ENCODE results near the gene AMBRA1.

DNA sequence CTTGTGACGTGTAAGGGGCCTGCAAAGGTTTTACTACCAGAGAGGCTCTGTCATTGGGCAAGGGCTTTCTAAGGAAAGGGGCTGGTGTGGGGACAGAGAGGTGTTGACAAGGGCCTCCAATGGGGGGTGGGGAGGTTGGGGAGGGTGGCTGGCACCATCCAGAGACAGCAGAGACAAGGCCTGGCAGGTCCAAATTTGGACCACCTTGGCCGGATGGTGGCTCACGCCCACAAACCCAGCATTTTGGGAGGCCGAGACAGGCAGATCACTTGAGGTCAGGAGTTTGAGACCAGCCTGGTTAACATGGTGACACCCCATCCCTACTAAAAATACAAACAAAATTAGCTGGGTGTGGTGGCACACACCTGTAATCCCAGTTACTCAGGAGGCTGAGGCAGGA lies 200.1 kb downstream of the AMBRA1 start:
- no peak for TF ChIP-seq EP300 (IDR thresholded peaks at IDR 0.05; ENCODE audit: low read depth)
- TF ChIP-seq, protein P1, sequence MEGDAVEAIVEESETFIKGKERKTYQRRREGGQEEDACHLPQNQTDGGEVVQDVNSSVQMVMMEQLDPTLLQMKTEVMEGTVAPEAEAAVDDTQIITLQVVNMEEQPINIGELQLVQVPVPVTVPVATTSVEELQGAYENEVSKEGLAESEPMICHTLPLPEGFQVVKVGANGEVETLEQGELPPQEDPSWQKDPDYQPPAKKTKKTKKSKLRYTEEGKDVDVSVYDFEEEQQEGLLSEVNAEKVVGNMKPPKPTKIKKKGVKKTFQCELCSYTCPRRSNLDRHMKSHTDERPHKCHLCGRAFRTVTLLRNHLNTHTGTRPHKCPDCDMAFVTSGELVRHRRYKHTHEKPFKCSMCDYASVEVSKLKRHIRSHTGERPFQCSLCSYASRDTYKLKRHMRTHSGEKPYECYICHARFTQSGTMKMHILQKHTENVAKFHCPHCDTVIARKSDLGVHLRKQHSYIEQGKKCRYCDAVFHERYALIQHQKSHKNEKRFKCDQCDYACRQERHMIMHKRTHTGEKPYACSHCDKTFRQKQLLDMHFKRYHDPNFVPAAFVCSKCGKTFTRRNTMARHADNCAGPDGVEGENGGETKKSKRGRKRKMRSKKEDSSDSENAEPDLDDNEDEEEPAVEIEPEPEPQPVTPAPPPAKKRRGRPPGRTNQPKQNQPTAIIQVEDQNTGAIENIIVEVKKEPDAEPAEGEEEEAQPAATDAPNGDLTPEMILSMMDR (IDR thresholded peaks at IDR 0.05), result no peak
- TF ChIP-seq POLR2A (IDR thresholded peaks at IDR 0.05), result no peak

Measured in transverse colon (tissue), 3 donors.